Hypothalamus (tissue), 51 donors: Measurements from ENCODE around the gene FBXL15.
A peak's percentile ranks its signal among the peaks of the same experiment; 100 is the strongest.
"Not testable (repeated sequence)": the region's sequence is repeated elsewhere in the genome, so short reads cannot be mapped to it uniquely, and the experiment has no call there.

ENCODE experiments used
- DNase-seq, 51 donors: peaks; one replicate each; lab custom pipeline; 2025; lab: John Stamatoyannopoulos, UW

Gene FBXL15

DNA sequence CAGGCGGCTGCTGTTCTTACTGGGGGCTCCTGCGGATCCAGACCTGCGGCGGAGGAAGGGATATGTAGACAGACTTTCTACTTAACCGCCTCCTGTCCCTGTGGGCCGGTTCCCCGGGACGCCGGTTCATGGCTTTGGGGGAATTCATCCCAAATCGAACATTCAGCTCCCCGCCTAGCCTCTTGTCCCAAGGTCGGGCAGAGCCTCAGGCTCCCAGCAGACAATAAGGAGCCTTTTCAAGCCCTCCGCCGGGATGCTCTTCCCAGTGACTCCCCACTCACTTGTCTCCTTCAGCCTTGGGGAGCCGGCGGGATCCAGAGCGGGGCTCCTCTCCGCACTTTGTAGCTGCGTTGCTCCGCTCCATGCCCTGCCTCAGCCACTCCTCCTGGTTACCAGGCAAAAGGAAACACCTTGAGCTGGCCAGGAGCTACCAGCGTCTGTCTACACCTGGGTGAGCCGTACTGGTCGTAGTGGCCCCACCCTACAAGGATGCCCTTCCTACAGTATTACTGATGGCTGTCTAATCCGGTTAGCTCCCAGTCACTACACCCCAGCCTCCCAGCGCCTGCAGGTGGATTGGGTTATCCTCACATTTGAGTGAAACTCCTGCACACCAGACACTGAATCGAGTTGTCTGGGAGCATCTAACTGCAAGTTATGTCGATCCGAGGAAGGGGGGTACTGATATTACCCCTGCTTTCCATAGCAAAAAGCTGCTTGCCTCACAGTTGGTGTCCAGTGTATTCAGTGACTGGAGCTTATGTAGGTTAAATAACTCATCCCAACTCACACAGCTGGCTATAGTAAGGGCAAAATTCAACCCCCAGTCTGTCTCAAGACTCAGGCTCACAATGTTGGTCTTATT, 30.7 kb downstream of the FBXL15 start, which contains the start of gene C10orf95:
TSS of gene C10orf95 (minus strand) at position 439 of the 865 bp plus-strand sequence. CDS start 450 bp downstream, outside the sequence.
- peak in 4 of 51 donors; percentile 21 to 55 (median 43) for DNase-seq

DNA sequence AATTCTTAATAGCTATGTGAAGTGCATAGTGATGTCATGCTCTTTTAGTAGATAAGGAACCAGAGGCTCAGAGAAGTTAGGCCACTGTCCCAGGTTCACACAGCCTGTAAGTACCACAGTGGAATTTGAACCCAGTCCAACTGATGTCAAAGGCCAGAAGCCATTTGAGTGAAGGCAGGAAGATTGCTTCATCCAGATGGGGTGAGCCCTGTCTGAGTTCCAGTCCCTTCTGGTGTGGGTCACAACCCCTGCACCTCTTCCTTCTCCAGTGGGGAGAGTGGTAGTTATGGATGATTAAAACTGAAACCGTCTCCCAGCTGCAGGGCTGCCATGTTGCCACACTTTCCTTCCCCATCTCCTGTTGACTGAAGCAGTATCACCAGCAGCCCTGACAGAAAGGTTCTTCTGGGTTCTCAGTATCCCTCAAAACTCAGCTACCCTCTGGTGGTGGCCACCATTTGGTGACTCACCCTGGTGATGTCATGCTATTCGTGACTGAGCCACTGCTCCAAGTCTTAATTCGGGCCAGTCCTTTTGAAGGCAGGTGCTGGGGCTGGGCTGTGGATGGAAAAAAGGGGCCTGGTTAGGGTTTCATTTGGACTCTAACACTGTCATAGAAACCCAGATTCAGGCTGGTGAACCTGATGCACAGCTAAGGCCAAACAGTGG, 32.2 kb downstream of the FBXL15 start:
- peak in 17 of 51 donors; percentile 13 to 58 (median 33) for DNase-seq

DNA sequence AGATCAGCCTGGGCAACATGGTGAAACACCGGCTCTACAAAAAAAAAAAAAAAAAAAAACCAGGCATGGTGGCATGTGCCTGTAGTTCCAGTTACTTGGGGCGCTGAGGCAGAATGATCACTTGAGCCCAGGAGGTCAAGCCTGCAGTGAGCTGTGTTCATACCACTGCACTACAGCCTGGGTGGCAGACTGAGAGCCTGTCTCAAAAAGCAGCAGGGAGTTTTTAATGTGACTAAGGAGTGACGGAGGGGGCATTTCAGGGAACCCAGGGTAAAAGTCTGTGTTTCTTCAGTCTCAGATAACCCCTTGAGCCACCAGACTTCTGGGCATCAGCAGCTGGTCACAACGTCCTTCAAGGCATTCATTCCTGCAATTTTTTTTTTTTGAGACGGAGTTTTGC, 32.9 kb downstream of the FBXL15 start:
- no peak for DNase-seq

DNA sequence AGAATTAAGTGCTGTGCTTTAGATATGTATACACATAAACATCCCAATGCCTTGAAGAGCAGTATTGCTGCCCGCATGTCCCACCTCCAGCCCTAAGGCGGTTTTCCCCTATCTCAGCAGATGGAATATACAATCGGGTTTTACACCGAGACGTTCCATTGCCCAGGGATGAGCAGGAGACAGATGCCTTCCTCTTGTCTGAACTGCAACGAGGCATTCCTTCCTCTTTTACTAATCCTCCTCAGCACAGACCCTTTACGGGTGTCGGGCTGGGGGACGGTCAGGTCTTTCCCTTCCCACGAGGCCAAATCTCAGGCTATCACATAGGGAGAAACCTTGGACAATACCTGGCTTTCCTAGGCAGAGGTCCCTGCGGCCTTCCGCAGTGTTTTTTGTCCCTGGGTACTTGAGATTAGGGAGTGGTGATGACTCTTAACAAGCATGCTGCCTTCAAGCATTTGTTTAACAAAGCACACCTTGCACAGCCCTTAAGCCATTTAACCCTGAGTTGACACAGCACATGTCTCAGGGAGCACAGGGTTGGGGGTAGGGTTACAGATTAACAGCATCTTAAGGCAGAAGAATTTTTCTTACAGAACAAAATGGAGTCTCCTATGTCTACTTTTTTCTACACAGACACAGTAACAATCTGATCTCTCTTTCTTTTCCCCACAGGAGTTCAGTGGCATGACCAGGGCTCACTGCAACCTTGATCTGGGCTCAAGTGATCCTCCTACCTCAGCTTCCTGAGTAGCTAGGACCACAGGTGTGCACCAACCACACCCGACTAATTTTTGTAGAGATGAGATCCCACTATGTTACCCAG, 34.2 kb downstream of the FBXL15 start:
- DNase-seq: not testable (repeated sequence)

DNA sequence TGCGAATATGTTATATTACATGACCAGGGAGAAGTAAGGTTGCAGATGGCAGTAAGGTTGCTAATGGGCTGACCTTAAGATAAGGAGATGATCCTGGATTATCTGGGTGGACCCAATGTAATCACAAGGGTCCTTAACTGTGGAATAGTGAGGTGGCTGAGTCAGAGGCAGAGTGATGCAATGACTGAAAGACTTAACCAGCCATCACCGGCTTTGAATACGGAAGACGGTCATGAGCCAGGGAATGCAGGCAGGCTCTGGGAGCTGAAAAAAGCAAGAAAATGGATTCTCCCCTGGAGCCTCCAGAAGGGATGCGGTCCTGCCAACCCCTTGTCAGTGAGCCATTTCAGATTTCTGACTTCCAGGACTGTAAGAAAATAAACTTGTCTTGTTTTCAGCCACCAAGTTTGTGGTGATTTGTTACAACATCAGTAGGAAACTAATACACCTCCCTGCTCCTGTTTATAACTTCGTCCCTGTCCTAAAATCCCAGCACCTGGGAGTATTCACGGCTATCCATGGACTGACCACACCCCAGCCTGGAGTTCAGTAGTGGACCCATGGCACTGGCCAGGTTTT, 35.3 kb downstream of the FBXL15 start:
- no peak for DNase-seq

DNA sequence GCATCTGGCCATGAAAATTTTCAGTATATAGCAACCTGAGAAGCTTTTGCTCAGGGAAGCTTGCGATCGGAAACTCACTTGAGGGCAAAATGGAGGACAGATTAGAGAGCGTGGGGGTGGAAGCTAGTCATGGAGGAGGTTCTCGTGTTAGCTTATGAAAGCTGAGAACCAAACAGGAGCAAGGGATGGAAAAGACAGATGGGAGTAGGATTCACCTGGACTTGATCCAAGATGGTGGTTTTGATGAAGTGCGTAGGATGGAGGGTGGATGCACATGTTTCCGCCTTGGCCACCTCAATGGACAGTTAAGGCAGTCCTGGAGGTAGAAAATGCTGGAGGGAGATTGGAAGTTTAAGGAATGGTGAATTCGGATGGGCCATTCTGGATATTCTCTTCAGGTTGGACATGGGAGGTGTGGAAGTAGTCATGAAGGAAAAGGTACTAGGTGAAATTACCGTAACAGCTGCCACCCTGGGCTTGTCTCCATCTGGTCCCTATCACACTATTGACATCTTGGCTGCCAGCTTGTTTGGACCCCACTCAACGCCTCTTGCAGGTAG, 37.0 kb downstream of the FBXL15 start:
- no peak for DNase-seq

DNA sequence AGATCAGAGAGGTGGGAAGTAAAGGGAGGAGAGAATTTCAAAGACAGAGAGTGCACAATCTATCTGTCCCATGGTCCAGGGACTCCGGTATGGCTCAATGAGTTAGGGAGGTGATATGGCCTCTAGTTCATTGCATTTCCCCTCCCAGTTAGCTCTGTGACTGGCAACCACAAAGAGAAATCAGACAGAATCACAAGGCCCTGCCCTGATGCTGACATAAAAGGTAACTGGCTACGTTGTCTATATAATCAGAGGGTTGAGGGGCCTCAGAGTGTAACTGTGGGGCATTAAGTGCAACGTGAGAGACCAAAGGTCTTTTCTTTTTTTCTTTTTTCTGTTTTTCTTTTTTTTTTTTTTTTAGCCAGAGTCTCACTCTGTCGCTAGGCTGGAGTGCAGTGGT, 38.0 kb downstream of the FBXL15 start:
- DNase-seq: no peak

DNA sequence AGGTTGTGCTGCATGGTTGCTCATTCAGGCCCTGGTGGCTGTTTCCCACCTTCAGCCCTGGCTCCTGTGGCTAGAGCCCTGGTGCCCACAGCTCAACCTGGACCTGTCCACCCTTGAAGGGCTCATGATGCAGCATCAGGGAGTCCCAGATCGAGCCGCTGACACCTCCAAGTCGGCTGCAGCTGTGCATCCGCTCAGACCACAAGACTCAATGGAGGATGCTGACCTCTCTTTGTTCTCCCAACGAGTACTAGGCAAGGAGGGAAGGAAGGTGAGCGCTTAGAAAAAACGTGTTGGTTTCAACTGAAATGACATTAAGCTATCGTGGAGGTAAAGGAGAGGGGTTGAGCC, 40.2 kb downstream of the FBXL15 start:
- peak in 2 of 51 donors; percentile 42 to 43 for DNase-seq

DNA sequence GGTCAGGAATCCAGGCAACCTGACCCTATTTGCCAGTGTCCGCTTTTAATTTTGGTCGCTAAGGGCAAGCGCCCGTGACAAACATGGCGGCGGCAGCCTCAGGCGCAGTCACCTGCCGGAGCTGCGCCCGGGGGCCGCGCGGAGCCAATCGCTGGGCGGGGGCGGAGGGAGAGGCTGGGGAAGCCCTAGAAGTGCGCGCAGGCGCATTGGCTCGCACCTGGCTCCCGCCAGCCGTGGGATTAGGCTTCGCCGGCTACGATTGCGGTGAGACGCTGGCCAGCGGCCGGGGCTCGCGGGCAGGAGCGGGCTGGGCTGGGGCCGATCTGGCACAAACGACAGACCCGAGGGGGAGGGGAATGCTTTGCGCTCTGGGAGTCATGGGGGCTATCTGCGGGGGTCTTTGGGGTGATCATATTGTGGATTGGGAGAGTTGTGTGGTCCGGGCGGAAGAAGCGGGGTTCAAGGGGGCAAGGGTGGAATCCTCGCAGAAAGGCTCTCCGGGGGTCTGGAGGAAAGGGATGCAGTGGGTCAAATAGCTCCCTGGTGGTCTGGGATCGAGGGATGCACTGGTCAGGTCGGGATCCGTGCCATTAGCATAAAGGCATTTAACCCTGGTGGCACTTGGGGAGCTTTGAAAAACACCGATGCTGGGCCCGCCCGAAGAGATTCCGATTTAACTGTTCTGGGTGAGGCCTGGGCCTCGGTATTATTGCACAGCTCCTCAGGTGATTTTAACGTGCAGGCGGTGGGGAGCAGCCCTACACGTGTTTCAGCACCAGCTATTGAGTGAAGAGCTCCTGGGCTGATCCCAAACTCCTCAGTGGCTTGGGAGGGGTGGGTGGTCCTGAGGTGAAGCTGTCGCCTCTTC, 40.8 kb downstream of the FBXL15 start:
- DNase-seq: peak; percentile 25 to 92 (median 79)

DNA sequence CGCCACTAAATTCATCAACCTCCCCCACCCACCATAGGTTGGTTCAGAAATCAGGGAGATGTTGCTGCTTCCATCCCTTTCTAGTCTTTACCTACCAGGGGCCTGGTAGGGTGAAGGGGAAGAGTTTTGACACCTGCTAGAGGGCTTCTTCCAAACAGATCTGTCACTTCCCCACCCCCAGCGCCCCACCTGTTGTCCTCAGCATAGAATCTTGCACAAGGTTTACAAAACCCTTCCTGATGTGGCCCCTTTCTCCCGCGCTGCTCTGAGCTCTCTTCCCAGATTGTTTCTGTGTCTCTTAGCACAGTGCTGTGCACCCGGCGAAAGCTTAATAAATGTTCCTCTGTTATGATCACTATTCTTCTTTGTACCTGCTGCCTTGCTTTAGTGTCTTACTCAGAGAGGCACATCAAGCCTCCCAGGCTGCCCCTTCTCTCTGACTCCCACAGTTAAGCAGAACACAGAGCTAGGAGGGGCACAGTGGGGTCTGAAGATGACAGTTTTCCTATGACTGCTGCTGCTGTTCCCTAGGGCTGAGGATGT, 41.9 kb downstream of the FBXL15 start:
- DNase-seq: no peak

DNA sequence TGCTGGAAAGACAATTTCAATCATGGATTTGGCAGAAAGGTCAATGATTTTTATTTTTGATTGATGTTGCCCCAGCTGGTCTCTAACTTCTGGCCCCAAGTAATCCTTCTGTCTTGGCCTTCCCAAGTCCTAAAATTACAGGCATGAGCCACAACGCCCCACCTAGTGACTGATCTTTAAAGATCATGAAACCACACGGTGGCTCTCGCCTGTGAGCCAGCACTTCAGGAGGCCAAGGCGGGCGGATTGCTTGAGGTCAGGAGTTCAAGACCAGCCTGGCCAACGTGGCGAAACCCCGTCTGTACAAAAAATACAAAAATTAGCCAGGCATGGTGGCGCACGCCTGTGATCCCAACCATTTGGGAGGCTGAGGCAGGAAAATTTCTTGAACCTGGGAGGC, 43.3 kb downstream of the FBXL15 start:
- DNase-seq: no peak

DNA sequence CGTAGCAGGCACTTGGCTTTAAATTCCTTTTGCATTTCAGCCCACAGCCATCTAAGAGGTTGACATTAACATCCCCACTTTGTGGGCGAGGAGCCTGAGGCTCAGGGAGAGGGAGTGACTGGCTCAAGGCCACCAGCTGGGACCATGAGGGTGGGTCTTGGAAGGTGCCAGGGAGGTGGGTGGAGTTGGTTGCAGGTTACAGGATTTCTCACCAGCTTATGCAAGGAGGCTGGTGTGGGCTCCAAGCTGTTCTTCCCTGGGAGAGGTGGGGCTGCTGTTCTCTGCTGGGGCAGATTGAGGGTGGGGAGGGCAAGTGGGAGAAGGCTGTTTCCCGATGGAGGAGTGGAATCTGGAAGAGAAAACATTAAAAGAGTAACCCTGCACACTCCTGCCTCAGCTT, 44.8 kb downstream of the FBXL15 start:
- peak in 1 of 51 donors; percentile 28 for DNase-seq

DNA sequence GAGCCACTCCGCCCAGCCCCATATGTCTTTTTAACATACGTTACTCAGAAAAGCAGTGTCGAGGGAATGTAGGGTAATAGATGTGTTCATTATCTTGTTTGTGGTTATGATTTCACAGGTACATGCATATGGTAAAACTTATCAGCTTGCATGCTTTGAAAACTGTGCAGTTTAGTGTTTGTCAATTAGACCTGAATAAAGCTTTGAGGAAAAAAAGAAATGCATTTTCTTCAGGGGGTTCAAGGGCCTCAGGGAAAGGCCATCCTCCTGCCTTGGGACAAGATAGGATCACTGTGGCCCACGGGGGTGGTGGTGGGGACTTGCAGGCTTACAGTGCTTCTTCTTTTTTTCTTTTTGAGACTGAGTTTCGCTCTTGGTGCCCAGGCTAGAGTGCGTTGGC, 46.7 kb downstream of the FBXL15 start:
- no peak for DNase-seq

DNA sequence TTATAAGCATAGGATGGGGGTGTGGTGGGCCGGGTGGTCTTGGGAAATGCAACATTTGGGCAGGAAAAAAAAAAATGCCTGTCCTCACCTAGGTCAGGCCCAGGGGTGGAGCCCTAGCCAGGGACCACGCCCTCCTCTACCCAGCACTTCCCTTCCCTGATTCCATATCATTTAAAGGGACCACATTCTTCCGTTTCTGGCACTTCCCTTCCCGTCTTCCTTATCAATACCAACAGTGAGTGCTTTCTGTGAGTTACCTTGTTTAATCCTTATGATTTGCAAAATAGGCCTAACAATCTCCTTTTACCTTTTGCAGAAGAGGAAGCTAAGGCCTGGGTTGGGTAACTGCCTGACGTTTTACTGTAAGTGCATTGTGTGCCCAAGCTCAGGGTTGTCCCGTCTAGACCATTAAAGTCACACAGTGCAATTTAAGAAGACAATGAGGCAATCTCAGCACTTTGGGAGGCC, 47.4 kb downstream of the FBXL15 start:
- DNase-seq: no peak

DNA sequence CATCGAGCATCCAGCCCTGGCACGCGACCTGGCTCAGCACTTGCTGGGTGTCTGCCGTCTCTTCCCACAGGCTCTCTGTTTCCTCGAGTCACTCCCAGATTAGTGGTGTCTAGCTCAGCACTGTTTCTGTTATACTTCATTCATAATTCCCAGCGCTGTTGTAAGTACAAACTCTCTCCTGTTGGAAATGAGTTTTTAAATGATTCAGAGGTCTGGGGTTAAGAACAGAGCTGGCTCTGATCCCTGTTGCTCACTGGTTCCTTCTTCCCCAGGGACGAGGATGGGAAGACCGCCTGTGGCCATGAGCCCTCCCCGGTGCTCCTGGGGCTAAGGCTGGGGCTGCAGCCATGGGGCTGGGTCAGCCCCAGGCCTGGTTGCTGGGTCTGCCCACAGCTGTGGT, 48.0 kb downstream of the FBXL15 start:
- no peak for DNase-seq

DNA sequence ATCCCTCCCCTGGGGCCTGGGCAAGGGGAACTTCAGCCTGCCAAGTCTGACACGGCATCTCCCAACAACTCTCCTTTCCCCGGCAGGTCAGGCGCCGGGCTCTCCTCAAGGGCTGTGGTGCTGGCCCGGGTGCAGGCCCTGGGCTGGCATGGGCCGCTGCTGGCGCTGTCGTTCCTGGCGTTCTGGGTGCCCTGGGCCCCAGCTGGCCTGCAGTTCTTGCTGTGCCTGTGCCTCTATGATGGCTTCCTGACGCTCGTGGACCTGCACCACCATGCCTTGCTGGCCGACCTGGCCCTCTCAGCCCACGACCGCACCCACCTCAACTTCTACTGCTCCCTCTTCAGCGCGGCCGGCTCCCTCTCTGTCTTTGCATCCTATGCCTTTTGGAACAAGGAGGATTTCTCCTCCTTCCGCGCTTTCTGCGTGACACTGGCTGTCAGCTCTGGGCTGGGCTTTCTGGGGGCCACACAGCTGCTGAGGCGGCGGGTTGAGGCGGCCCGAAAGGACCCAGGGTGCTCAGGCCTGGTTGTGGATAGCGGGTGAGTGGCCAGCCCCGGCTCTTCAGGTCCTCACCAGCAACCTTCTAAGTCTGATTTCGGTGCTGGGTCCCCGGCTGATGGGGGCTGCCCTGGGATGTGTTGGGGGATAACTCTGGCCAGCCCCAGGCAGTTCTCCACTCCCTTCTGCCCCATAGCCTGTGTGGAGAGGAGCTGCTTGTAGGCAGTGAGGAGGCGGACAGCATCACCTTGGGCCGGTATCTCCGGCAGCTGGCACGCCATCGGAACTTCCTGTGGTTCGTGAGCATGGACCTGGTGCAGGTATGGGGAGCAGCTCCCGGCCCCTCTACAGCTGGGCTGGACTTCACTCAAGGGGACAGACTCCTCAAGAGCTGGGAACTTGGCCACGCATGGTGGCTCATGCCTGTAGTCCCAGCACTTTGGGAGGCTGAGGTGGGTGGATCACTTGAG, 50.2 kb downstream of the FBXL15 start:
- no peak for DNase-seq
